Activated T-helper 1 cell treated with anti-CD3 and anti-CD28 coated beads, Interleukin-12 subunit alpha, Interleukin-12 subunit beta, Interleukin-2, Interleukin-4 antibody, amounts not matched to agents 30 ng/mL and 10 ng/mL and 1 ng/mL, durations not matched to agents 14 hours and 24 hours and 36 hours (primary cell): ENCODE data around the gene RBFOX2. TPM values are rescaled to one million over a fixed set of nuclear protein-coding genes. Genes with fewer than 3 reads are reported as not detected.

Experiments used
- DNase-seq: peaks from one replicate; pipeline ENCODE4 v3.0.0; 2021; ENCODE audit warnings: low spot score
- H3K27ac Mint-ChIP-seq: one replicate; pipeline ENCODE4 v1.8.0; 2021; ENCODE audit warnings: mild to moderate bottlenecking, mixed read lengths
- H3K27me3 Mint-ChIP-seq: one replicate; pipeline ENCODE4 v1.8.0; 2022; ENCODE audit warnings: mild to moderate bottlenecking, moderate library complexity, mixed read lengths; ENCODE audit not compliant: insufficient read depth
- H3K36me3 Mint-ChIP-seq: one replicate; pipeline ENCODE4 v1.8.0; 2021; ENCODE audit warnings: low read depth, mixed read lengths
- H3K4me1 Mint-ChIP-seq: one replicate; pipeline ENCODE4 v1.8.0; 2021; ENCODE audit warnings: low read depth, mixed read lengths
- H3K4me3 Mint-ChIP-seq: one replicate; pipeline ENCODE4 v1.8.0; 2021; ENCODE audit warnings: mild to moderate bottlenecking, moderate library complexity, mixed read lengths
- H3K9me3 Mint-ChIP-seq: one replicate; pipeline ENCODE4 v1.8.0; 2021; ENCODE audit warnings: mixed read lengths
- intact Hi-C: fragments of 100-400 bp; cut with micrococcal nuclease; formaldehyde crosslinking; loops from one replicate; pipeline ENCODE4 v1.15.1; 2024
- total RNA-seq: library from RNA; stranded (reverse); gene quantifications from 2 replicates; pipeline ENCODE4 v1.2.3, GENCODE V29; 2022

Gene RBFOX2
- total RNA-seq, 1 donor from 2014 or later, result 3.8 TPM

- no peaks in the 10 kb centered on the region for H3K9me3 Mint-ChIP-seq
- no peak overlapping the region for H3K4me3 Mint-ChIP-seq
- no peak overlapping the region for H3K27ac Mint-ChIP-seq
- DNase-seq, result no peak
- peaks cover 3% of the 10 kb centered on the region for H3K4me1 Mint-ChIP-seq
- H3K36me3 Mint-ChIP-seq, result no peaks in the 10 kb centered on the region
- H3K27me3 Mint-ChIP-seq, result no peaks in the 10 kb centered on the region
- intact Hi-C loops, result no loop called here
Measured at GRCh38 chr22:35888181-35888870, 140.3 kb downstream of the RBFOX2 start.

GRCh38 chr22:35887296-35887875, 141.2 kb downstream of the RBFOX2 start:
- no peak for DNase-seq
- H3K27ac Mint-ChIP-seq, result no peak overlapping the region
- H3K4me1 Mint-ChIP-seq, result peaks cover 13% of the 10 kb centered on the region
- H3K9me3 Mint-ChIP-seq, result no peaks in the 10 kb centered on the region
- H3K4me3 Mint-ChIP-seq, result no peak overlapping the region
- intact Hi-C loops, result no loop called here
- H3K36me3 Mint-ChIP-seq, result no peaks in the 10 kb centered on the region
- H3K27me3 Mint-ChIP-seq, result no peaks in the 10 kb centered on the region

GRCh38 chr22:35886309-35886708, 142.3 kb downstream of the RBFOX2 start:
- DNase-seq, result no peak

GRCh38 chr22:35884529-35884928, 144.1 kb downstream of the RBFOX2 start:
- Mint-ChIP-seq H3K27ac (no peak overlapping the region), H3K9me3 (no peaks in the 10 kb centered on the region), H3K36me3 (no peaks in the 10 kb centered on the region), H3K4me3 (no peak overlapping the region), H3K27me3 (no peaks in the 10 kb centered on the region), H3K4me1 (peaks cover 18% of the 10 kb centered on the region)
- intact Hi-C loops, result no loop called here
- DNase-seq, result no peak

More at GRCh38 chr22:35886309-35886708, 142.3 kb downstream of the RBFOX2 start:
- Mint-ChIP-seq H3K27ac (no peak overlapping the region), H3K4me3 (no peak overlapping the region), H3K4me1 (peaks cover 18% of the 10 kb centered on the region), H3K9me3 (no peaks in the 10 kb centered on the region), H3K27me3 (no peaks in the 10 kb centered on the region), H3K36me3 (no peaks in the 10 kb centered on the region)
- intact Hi-C loops, result no loop called here

- H3K27me3 Mint-ChIP-seq, result no peaks in the 10 kb centered on the region
- no peaks in the 10 kb centered on the region for H3K36me3 Mint-ChIP-seq
- H3K4me1 Mint-ChIP-seq, result peaks cover 18% of the 10 kb centered on the region
- no peak overlapping the region for H3K27ac Mint-ChIP-seq
- no peaks in the 10 kb centered on the region for H3K9me3 Mint-ChIP-seq
- H3K4me3 Mint-ChIP-seq, result no peak overlapping the region
- intact Hi-C loops, result no loop called here
- no peak for DNase-seq
Measured at GRCh38 chr22:35883031-35883620, 145.5 kb downstream of the RBFOX2 start.

- intact Hi-C loops, result no loop called here
- no peak overlapping the region for H3K4me3 Mint-ChIP-seq
- no peaks in the 10 kb centered on the region for H3K9me3 Mint-ChIP-seq
- no peaks in the 10 kb centered on the region for H3K36me3 Mint-ChIP-seq
- H3K27ac Mint-ChIP-seq, result no peak overlapping the region
- no peak for DNase-seq
- H3K27me3 Mint-ChIP-seq, result no peaks in the 10 kb centered on the region
- H3K4me1 Mint-ChIP-seq, result peaks cover 18% of the 10 kb centered on the region
Measured at GRCh38 chr22:35882211-35883030, 146.2 kb downstream of the RBFOX2 start.

GRCh38 chr22:35879351-35879750, 149.3 kb downstream of the RBFOX2 start:
- H3K27me3 Mint-ChIP-seq, result no peaks in the 10 kb centered on the region
- H3K4me3 Mint-ChIP-seq, result no peak overlapping the region
- H3K36me3 Mint-ChIP-seq, result no peaks in the 10 kb centered on the region
- DNase-seq, result no peak
- no peak overlapping the region for H3K27ac Mint-ChIP-seq
- no peaks in the 10 kb centered on the region for H3K9me3 Mint-ChIP-seq
- peaks cover 22% of the 10 kb centered on the region for H3K4me1 Mint-ChIP-seq
- intact Hi-C loops, result no loop called here

- Mint-ChIP-seq H3K36me3 (no peaks in the 10 kb centered on the region), H3K4me1 (peaks cover 5% of the 10 kb centered on the region), H3K27ac (no peak overlapping the region), H3K27me3 (no peaks in the 10 kb centered on the region), H3K4me3 (no peak overlapping the region), H3K9me3 (no peaks in the 10 kb centered on the region)
- no peak for DNase-seq
- intact Hi-C loops, result no loop called here
Measured at GRCh38 chr22:35873426-35873825, 155.2 kb downstream of the RBFOX2 start.

- Mint-ChIP-seq H3K27ac (no peak overlapping the region), H3K4me1 (peaks cover 5% of the 10 kb centered on the region), H3K27me3 (no peaks in the 10 kb centered on the region), H3K4me3 (no peak overlapping the region), H3K9me3 (no peaks in the 10 kb centered on the region), H3K36me3 (no peaks in the 10 kb centered on the region)
- intact Hi-C loops, result no loop called here
- no peak for DNase-seq
Measured at GRCh38 chr22:35872451-35872850, 156.2 kb downstream of the RBFOX2 start.

GRCh38 chr22:35870517-35871293, 157.9 kb downstream of the RBFOX2 start:
- Mint-ChIP-seq H3K27ac (no peak overlapping the region), H3K36me3 (no peaks in the 10 kb centered on the region), H3K4me3 (no peak overlapping the region), H3K9me3 (no peaks in the 10 kb centered on the region), H3K27me3 (no peaks in the 10 kb centered on the region), H3K4me1 (no peaks in the 10 kb centered on the region)
- intact Hi-C loops, result no loop called here
- no peak for DNase-seq

GRCh38 chr22:35868938-35869337, 159.7 kb downstream of the RBFOX2 start:
- Mint-ChIP-seq H3K27me3 (no peaks in the 10 kb centered on the region), H3K4me1 (no peaks in the 10 kb centered on the region), H3K27ac (no peak overlapping the region), H3K9me3 (no peaks in the 10 kb centered on the region), H3K36me3 (no peaks in the 10 kb centered on the region), H3K4me3 (no peak overlapping the region)
- DNase-seq, result no peak
- intact Hi-C loops, result no loop called here

GRCh38 chr22:35866651-35867050, 162.0 kb downstream of the RBFOX2 start:
- no peak overlapping the region for H3K4me3 Mint-ChIP-seq
- DNase-seq, result no peak
- no peak overlapping the region for H3K27ac Mint-ChIP-seq
- no peaks in the 10 kb centered on the region for H3K36me3 Mint-ChIP-seq
- H3K27me3 Mint-ChIP-seq, result no peaks in the 10 kb centered on the region
- intact Hi-C loops, result no loop called here
- H3K9me3 Mint-ChIP-seq, result no peaks in the 10 kb centered on the region
- H3K4me1 Mint-ChIP-seq, result no peaks in the 10 kb centered on the region
